ENCODE measurements around the gene AP2A1.

AP2A1 gene

DNA sequence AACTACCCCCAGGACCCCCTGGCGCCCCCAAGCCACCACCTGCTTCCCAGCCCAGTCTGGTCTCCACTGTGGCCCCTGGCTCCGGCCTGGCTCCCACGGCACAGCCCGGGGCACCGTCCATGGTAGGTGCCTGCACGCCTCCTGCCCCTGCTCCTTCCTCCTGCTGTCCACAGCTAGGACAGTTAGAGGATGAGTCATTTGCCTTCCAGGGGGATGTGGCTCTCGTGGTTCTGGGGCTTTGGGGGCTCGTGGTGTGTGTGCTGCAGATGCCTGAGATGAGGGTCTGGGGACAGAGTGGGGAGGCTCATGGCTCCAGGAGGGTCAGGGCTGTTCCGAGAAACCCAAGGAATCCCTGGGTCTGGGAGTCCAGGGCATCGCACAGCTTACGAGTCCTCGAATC is 64.0 kb downstream of the AP2A1 start:
- Histone ChIP-seq H3K9me3 (replicated peaks in 1 of 11) (no peaks in the 10 kb centered on the region), H3K27ac (peak overlapping the region in 4 of 11 experiments; percentile 25 to 78 (median 72); a peak in 7 of 22 replicates), H3K4me3 (no peak overlapping the region), H3K27me3 (no peaks in the 10 kb centered on the region), H3K4me1 (peaks cover 23 to 65% (median 44%) of the 10 kb centered on the region in 10 experiments), H3K36me3 (peaks cover 81 to 100% (median 94%) of the 10 kb centered on the region in 11 experiments), H3K9ac (peak overlapping the region in 4 of 11 experiments; percentile 39 to 65 (median 55); a peak in 3 of 22 replicates), H3K4me2 (peak overlapping the region in 8 of 11 experiments; percentile 3 to 94 (median 76); a peak in 12 of 22 replicates), H4K20me1 (peaks cover 43 to 97% (median 65%) of the 10 kb centered on the region in 11 experiments)
- TF ChIP-seq Cebpa-rat (IDR thresholded peaks at IDR 0.05) = no peak

DNA sequence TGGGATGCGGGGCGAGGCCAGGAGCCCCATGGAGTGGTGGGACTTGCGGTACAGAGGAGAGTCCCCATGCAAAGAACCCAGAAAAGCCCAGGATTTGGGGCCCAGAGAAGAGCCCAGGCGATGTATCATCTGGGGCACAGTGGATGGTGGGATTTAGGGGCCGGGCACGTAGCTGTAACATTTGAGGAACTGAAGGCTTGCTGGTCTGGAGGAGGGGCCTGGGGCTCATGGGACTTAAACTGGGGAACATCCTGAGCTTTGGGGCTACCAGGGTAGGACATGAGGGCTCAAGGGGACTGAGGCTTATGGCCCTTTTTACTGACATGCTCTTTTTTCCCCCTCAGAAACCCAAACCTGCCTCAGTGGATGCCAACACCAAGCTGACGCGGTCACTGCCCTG is 64.8 kb downstream of the AP2A1 start:
- Histone ChIP-seq H3K36me3 (peaks cover 90 to 100% (median 98%) of the 10 kb centered on the region in 11 experiments), H4K20me1 (peaks cover 38 to 97% (median 57%) of the 10 kb centered on the region in 11 experiments), H3K4me1 (peaks cover 23 to 67% (median 44%) of the 10 kb centered on the region in 10 experiments), H3K9ac (peak overlapping the region in 4 of 11 experiments; percentile 29 to 65 (median 51); a peak in 4 of 22 replicates), H3K4me2 (peak overlapping the region in 8 of 11 experiments; percentile 40 to 94 (median 76); a peak in 14 of 22 replicates), H3K27ac (peak overlapping the region in 6 of 11 experiments; percentile 57 to 78 (median 70); a peak in 12 of 22 replicates), H3K9me3 (replicated peaks in 1 of 11) (no peaks in the 10 kb centered on the region), H3K27me3 (no peaks in the 10 kb centered on the region), H3K4me3 (no peak overlapping the region)
- TF ChIP-seq Cebpa-rat (IDR thresholded peaks at IDR 0.05) = no peak

DNA sequence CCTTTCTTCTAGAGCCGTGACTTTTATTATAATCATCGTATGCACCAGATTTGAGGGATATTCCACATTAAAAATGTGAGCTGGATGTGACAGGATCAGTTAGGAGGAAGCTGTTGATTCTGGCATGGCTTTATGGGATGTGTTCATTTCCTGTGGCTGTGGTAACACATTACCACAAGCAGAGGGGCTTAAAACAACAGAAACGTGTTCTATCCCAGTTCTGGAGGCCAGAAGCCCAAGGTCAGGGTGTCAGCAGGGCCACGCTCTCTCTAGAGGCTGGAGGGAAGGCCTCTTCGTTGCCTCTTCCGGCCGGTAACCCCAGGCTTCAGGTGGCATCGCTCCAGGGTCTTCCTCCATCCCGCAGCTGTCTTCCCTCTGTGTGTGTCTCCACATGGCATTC is 65.8 kb downstream of the AP2A1 start:
- Histone ChIP-seq H3K9me3 (replicated peaks in 1 of 11) (no peaks in the 10 kb centered on the region), H3K36me3 (peaks cover 90 to 100% (median 98%) of the 10 kb centered on the region in 11 experiments), H3K27ac (peak overlapping the region in 9 of 11 experiments; percentile 9 to 78 (median 62); a peak in 16 of 22 replicates), H3K4me2 (peak overlapping the region in 10 of 11 experiments; percentile 14 to 94 (median 66); a peak in 18 of 22 replicates), H3K4me1 (peaks cover 23 to 67% (median 47%) of the 10 kb centered on the region in 10 experiments), H4K20me1 (peaks cover 29 to 97% (median 47%) of the 10 kb centered on the region in 11 experiments), H3K27me3 (no peaks in the 10 kb centered on the region), H3K9ac (peak overlapping the region in 10 of 11 experiments; percentile 19 to 69 (median 52); a peak in 15 of 22 replicates), H3K4me3 (peak overlapping the region in 2 of 10 experiments; percentile 2 to 30; a peak in 1 of 20 replicates)
- TF ChIP-seq Cebpa-rat (IDR thresholded peaks at IDR 0.05) = no peak

DNA sequence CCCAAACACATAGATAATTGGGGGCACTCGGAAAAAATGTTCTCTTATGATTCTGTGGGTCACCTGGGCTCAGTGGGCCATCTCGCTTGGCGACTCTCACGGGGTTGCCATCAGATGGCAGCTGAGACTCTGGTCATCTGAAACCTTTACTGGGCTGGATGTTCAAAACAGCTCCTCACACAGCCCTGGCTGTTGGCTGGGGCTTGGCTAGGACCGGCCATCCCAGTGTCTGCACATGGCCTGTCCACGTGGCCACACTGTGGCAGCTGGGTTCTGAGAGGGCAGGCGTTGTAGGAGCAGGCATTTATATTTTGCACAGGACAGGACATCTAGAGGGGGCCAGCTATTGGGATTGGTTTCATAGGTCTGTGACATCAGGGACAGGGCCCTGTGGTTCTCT is 66.8 kb downstream of the AP2A1 start:
- peak overlapping the region in 5 of 11 experiments; percentile 17 to 78 (median 68); a peak in 6 of 22 replicates for H3K27ac ChIP-seq
- H3K4me1 ChIP-seq = peaks cover 23 to 65% (median 44%) of the 10 kb centered on the region in 10 experiments
- H3K27me3 ChIP-seq = no peaks in the 10 kb centered on the region
- H4K20me1 ChIP-seq = peaks cover 19 to 97% (median 37%) of the 10 kb centered on the region in 11 experiments
- peaks cover 93 to 100% (median 100%) of the 10 kb centered on the region in 11 experiments for H3K36me3 ChIP-seq
- H3K4me2 ChIP-seq = peak overlapping the region in 3 of 11 experiments; percentile 80 to 94 (median 88); a peak in 2 of 22 replicates
- no peak overlapping the region for H3K4me3 ChIP-seq
- H3K9ac ChIP-seq = peak overlapping the region in 3 of 11 experiments; percentile 12 to 69 (median 65); a peak in 5 of 22 replicates
- no peak for TF ChIP-seq Cebpa-rat (IDR thresholded peaks at IDR 0.05)
- no peaks in the 10 kb centered on the region for H3K9me3 ChIP-seq (replicated peaks in 1 of 11)

DNA sequence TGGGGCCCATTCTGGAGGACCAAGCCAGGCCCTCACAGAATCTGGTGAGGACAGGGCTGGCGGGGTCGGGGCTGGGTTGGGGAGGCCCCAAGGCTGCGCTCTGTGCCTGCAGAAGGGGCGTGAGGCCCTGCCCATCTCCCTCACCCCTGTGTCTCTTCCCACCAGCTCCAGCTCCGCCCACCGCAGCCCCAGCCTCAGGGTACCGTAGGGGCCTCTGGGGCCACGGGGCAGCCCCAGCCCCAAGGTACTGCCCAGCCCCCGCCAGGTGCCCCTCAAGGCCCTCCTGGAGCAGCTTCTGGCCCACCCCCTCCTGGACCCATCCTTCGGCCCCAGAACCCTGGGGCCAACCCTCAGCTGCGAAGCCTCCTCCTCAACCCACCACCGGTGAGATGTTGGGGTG is 68.8 kb downstream of the AP2A1 start:
- Histone ChIP-seq H3K9me3 (replicated peaks in 1 of 11) (no peaks in the 10 kb centered on the region), H3K27ac (no peak overlapping the region), H3K4me1 (peaks cover 9 to 45% (median 28%) of the 10 kb centered on the region in 10 experiments), H3K36me3 (peaks cover 95 to 100% (median 100%) of the 10 kb centered on the region in 11 experiments), H4K20me1 (peaks cover 0 to 83% (median 19%) of the 10 kb centered on the region in 11 experiments; a peak in 17 of 22 replicates), H3K4me2 (no peak overlapping the region), H3K27me3 (no peaks in the 10 kb centered on the region), H3K4me3 (no peak overlapping the region), H3K9ac (no peak overlapping the region)
- TF ChIP-seq Cebpa-rat (IDR thresholded peaks at IDR 0.05) = no peak

DNA sequence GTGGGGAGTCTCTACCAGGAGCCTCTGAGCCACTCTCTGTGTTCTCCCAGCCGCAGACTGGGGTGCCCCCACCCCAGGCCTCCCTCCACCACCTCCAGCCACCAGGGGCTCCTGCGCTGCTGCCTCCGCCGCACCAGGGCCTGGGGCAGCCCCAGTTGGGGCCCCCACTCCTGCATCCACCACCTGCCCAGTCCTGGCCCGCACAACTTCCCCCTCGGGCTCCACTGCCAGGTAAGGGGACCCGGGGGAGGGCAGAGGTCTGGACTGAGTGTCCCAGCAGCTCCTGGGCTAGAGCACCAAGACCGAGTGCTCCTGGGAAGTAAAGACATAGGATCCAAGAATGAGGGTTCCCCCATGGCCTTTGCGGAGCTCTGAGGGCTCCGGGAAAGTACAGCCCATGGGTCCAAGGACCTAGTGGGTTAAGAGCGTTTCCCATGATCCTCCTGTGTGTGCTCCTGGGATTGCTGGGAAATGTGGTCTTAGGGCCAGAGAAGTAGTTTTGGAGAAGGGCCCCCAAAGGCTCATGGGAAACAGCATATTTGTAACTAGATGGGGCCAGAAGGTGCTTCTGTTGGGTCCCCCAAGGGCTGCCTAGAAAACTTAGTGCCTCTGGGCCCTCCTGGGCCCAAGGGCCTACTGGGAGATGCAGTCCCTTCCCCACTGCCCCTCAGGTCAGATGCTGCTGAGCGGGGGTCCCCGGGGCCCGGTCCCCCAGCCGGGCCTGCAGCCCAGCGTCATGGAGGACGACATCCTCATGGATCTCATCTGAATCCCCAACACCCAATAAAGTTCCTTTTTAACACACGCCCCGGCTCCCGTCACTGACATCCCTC is 69.6 kb downstream of the AP2A1 start:
- Histone ChIP-seq H3K4me2 (no peak overlapping the region), H3K9me3 (replicated peaks in 1 of 11) (no peaks in the 10 kb centered on the region), H3K9ac (peak overlapping the region in 2 of 11 experiments; percentile 9 to 14; a peak in 1 of 22 replicates), H3K27ac (0 out of 22 replicates have a peak overlapping the region, but pooled peaks of 1 of the 11 experiments have one; percentile 15), H3K36me3 (peaks cover 93 to 100% (median 99%) of the 10 kb centered on the region in 11 experiments), H4K20me1 (peaks cover 0 to 75% (median 12%) of the 10 kb centered on the region in 11 experiments; a peak in 15 of 22 replicates), H3K4me1 (peaks cover 9 to 37% (median 22%) of the 10 kb centered on the region in 10 experiments), H3K4me3 (no peak overlapping the region), H3K27me3 (no peaks in the 10 kb centered on the region)
- no peak for TF ChIP-seq Cebpa-rat (IDR thresholded peaks at IDR 0.05)

DNA sequence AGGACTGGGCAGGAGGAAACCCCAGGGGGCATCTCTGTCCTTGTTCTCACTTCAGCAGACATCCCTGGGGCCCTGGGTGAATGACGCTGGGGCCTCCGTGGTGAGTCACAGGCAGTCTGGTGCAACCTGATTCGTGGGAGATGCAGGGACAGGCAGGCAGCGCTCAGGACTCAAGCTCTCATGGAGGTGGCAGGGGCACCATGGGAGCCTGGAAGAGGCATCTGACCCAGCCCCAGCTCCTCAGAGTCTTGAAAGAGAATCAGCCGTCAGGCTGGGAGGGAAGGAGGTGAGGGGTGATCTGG is 70.2 kb downstream of the AP2A1 start:
- Histone ChIP-seq H3K27me3 (no peaks in the 10 kb centered on the region), H3K4me1 (peaks cover 7 to 31% (median 17%) of the 10 kb centered on the region in 10 experiments; a peak in 18 of 20 replicates), H3K9me3 (replicated peaks in 1 of 11) (no peaks in the 10 kb centered on the region), H4K20me1 (peaks cover 0 to 69% (median 9%) of the 10 kb centered on the region in 11 experiments; a peak in 13 of 22 replicates), H3K9ac (0 out of 22 replicates have a peak overlapping the region, but pooled peaks of 2 of the 11 experiments have one; percentile 9 to 14), H3K4me2 (no peak overlapping the region), H3K27ac (0 out of 22 replicates have a peak overlapping the region, but pooled peaks of 1 of the 11 experiments have one; percentile 15), H3K4me3 (no peak overlapping the region), H3K36me3 (peaks cover 88 to 98% (median 93%) of the 10 kb centered on the region in 11 experiments)
- TF ChIP-seq Cebpa-rat (IDR thresholded peaks at IDR 0.05) = no peak

DNA sequence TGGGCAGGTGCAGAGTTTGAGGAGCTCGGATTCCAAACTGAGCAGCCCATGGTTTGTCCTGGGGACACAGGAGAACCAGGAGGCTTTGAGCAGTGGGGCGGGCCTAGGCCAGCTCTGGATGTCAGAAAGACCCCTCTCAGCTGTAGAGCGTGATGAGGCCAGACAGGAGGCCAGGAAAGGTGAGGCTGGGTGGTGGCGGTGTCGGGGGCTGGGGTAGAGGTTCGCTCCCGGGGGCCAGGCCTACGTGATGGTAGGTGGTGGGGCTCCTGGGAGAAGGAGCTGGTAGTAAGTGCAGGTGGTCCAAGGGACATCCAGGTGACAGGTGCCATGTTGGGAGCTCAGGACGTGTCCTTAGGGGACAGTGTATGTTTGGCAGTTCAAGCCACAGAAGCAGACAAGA is 70.6 kb downstream of the AP2A1 start:
- Histone ChIP-seq H3K27me3 (no peaks in the 10 kb centered on the region), H3K36me3 (peaks cover 84 to 98% (median 88%) of the 10 kb centered on the region in 11 experiments)

More for the DNA sequence above, 70.6 kb downstream of the AP2A1 start:
- no peaks in the 10 kb centered on the region for H3K9me3 ChIP-seq (replicated peaks in 1 of 11)
- no peak overlapping the region for H3K9ac ChIP-seq
- no peak overlapping the region for H3K27ac ChIP-seq
- peaks cover 0 to 64% (median 9%) of the 10 kb centered on the region in 11 experiments; a peak in 13 of 22 replicates for H4K20me1 ChIP-seq
- H3K4me1 ChIP-seq = peaks cover 2 to 28% (median 13%) of the 10 kb centered on the region in 10 experiments; a peak in 18 of 20 replicates
- H3K4me3 ChIP-seq = no peak overlapping the region
- TF ChIP-seq Cebpa-rat (IDR thresholded peaks at IDR 0.05) = no peak
- no peak overlapping the region for H3K4me2 ChIP-seq

Measured in BLaER1 treated with 17β-estradiol and CSF1 and Interleukin-3, amounts not matched to agents 10 nM and 100 nM (cell line).